Keratinocyte (primary cell): ENCODE results near the gene TMEM115. TPM values are rescaled to one million over a fixed set of nuclear protein-coding genes. Genes with fewer than 3 reads are reported as not detected.
A peak's percentile ranks its signal among the peaks of the same experiment; 100 is the strongest.

Experiments used
- DNase-seq: peaks from one replicate; pipeline ENCODE4 v3.0.0-alpha.2; 2011; ENCODE audit warnings: low read depth, missing footprints, low spot score
- FAIRE-seq: peaks from 2 replicates; lab custom pipeline; 2011; peaks lifted over from hg19 to GRCh38; lab: Jason Lieb, UNC
- H2AFZ ChIP-seq: 2 replicates; pipeline ENCODE4 v1.6.0; 2012; ENCODE audit warnings: low read length, control low read depth, inconsistent platforms; ENCODE audit not compliant: control insufficient read depth
- H3K27ac ChIP-seq: 2 replicates; pipeline ENCODE4 v1.5.1; 2011; ENCODE audit warnings: low read length; ENCODE audit not compliant: control insufficient read depth, insufficient read depth
- H3K27me3 ChIP-seq: 3 replicates; pipeline ENCODE4 v1.6.0; 2011; ENCODE audit warnings: low read length; ENCODE audit not compliant: control insufficient read depth, insufficient read depth; ENCODE audit errors: extremely low read depth
- H3K36me3 ChIP-seq, 2 experiments: 2 replicates in 1 of 2; 3 replicates in 1 of 2; pipeline ENCODE4 v1.5.1; 2011; ENCODE audit warnings: low read length in 2 of 2, mild to moderate bottlenecking in 1 of 2; ENCODE audit not compliant: control insufficient read depth in 2 of 2, insufficient read depth in 2 of 2; ENCODE audit errors: extremely low read depth in 1 of 2
- H3K4me1 ChIP-seq: 3 replicates; pipeline ENCODE4 v1.5.1; 2011; ENCODE audit warnings: low read length; ENCODE audit not compliant: control insufficient read depth, insufficient read depth; ENCODE audit errors: extremely low read depth
- H3K4me2 ChIP-seq: 3 replicates; pipeline ENCODE4 v1.6.0; 2011; ENCODE audit warnings: low read depth, low read length; ENCODE audit not compliant: control insufficient read depth, insufficient read depth; ENCODE audit errors: extremely low read depth
- H3K4me3 ChIP-seq, 3 experiments: fragments of 200-600 bp in 1 of 3; sonication (generic) in 1 of 3; 2 replicates in 2 of 3; 3 replicates in 1 of 3; pipeline ENCODE4 v1.5.1; 2011 to 2016; ENCODE audit warnings: low read length in 3 of 3, mild to moderate bottlenecking in 3 of 3, control low read depth in 2 of 3, inconsistent platforms in 1 of 3, low read depth in 1 of 3, mixed read lengths in 1 of 3, mixed run types in 1 of 3, moderate library complexity in 1 of 3; ENCODE audit not compliant: control insufficient read depth in 2 of 3, insufficient read depth in 2 of 3; ENCODE audit errors: extremely low read depth in 1 of 3
- H3K79me2 ChIP-seq: 2 replicates; pipeline ENCODE4 v1.6.0; 2012; ENCODE audit warnings: low read length; ENCODE audit not compliant: control insufficient read depth, insufficient read depth
- H3K9ac ChIP-seq: 3 replicates; pipeline ENCODE4 v1.6.0; 2011; ENCODE audit warnings: low read length; ENCODE audit not compliant: control insufficient read depth, insufficient read depth; ENCODE audit errors: extremely low read depth
- H3K9me1 ChIP-seq: 3 replicates; pipeline ENCODE4 v1.6.0; 2011; ENCODE audit warnings: low read length; ENCODE audit not compliant: control insufficient read depth, insufficient read depth; ENCODE audit errors: extremely low read depth
- H3K9me3 ChIP-seq: 2 replicates; pipeline ENCODE4 v1.5.1; 2012; ENCODE audit warnings: low read depth, low read length; ENCODE audit not compliant: control insufficient read depth
- H4K20me1 ChIP-seq: 3 replicates; pipeline ENCODE4 v1.6.0; 2011; ENCODE audit warnings: low read length; ENCODE audit not compliant: control insufficient read depth, insufficient read depth; ENCODE audit errors: extremely low read depth
- EZH2 ChIP-seq: IDR thresholded peaks from one replicate; pipeline ENCODE4 v1.6.1; 2012; ENCODE audit warnings: inconsistent platforms, mild to moderate bottlenecking, low read length, moderate library complexity
- dilution Hi-C: fragments of 300-500 bp; cut with MboI; formaldehyde crosslinking; loops from one replicate; pipeline ENCODE4 v1.7.0; 2020; ENCODE audit warnings: low sequenced_read_pairs; ENCODE audit not compliant: extremely low pct_ligation_motif_present
- polyA plus RNA-seq, 5 experiments: library from polyadenylated mRNA; depleted of rRNA in 3 of 5; stranded (reverse) in 3 of 5; stranded (forward) in 1 of 5; unstranded in 1 of 5; fragments of >200 nt; gene quantifications; 1 replicate in 1 of 5; 2 replicates in 3 of 5; 3 replicates in 1 of 5; pipeline versions ENCODE4 v1.2.1 to v1.2.3, GENCODE V29; 2011 to 2012; ENCODE audit warnings: missing spikeins in 2 of 5, low read depth in 1 of 5, low replicate concordance in 1 of 5
- TF ChIP-seq, protein P1 (sequence below), 3 experiments: IDR thresholded peaks in 1 of 3; conservative IDR thresholded peaks in 1 of 3; optimal IDR thresholded peaks in 1 of 3; 2 replicates in 2 of 3; 3 replicates in 1 of 3; pipeline versions ENCODE3 to v1.5.1; 2011; ENCODE audit warnings: low read length in 3 of 3, mild to moderate bottlenecking in 3 of 3, moderate library complexity in 2 of 3, control low read depth in 1 of 3, inconsistent platforms in 1 of 3; ENCODE audit not compliant: insufficient read depth in 2 of 3; ENCODE audit errors: extremely low read depth in 1 of 3

The TMEM115 gene
- polyA plus RNA-seq, 1 donor (not counting 4 experiments of a cell fraction or from before 2014, with no cell fraction given), result 22.4 TPM

DNA sequence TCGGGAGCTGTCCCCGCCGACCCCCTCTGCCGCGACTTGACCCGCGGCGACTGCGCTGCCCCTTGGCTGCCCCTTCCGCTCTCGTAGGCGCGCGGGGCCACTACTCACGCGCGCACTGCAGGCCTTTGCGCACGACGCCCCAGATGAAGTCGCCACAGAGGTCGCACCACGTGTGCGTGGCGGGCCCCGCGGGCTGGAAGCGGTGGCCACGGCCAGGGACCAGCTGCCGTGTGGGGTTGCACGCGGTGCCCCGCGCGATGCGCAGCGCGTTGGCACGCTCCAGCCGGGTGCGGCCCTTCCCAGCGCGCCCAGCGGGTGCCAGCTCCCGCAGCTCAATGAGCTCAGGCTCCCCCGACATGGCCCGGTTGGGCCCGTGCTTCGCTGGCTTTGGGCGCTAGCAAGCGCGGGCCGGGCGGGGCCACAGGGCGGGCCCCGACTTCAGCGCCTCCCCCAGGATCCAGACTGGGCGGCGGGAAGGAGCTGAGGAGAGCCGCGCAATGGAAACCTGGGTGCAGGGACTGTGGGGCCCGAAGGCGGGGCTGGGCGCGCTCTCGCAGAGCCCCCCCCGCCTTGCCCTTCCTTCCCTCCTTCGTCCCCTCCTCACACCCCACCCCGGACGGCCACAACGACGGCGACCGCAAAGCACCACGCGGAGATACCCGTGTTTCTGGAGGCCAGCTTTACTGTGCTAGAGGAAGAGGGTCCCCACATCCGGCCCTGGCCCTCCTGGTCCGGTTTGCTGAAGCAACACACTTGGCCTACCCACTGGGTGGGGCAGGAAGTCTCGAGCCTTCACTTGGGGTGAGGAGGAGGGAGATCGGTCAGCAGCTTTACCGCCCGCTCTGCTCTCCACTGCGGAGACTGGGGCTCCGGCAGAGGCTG, 18.6 kb downstream of the TMEM115 start, which contains the start of gene RASSF1:
Gene RASSF1 (minus strand): TSS at position 389 of the 882 bp plus-strand sequence. CDS start 31 bp downstream, at position 358.
- no peaks in the 10 kb centered on the region for H3K9me3 ChIP-seq
- no peaks in the 10 kb centered on the region for H3K27me3 ChIP-seq
- peak within 1 kb of the TSS; percentile 44 to 74 (median 69) for H3K4me3 ChIP-seq
- H3K4me2 ChIP-seq, result peak within 1 kb of the TSS; percentile 92
- H3K9me1 ChIP-seq, result no peaks in the 10 kb centered on the region
- H2AFZ ChIP-seq, result peak within 1 kb of the TSS; percentile 82
- dilution Hi-C loops, result no loop called here
- FAIRE-seq (no peak), DNase-seq (no peak)
- H3K9ac ChIP-seq, result peak within 1 kb of the TSS; percentile 71
- H4K20me1 ChIP-seq, result no peaks in the 10 kb centered on the region
- peak within 1 kb of the TSS; percentile 61 for H3K27ac ChIP-seq
- peaks cover 39% of the 10 kb centered on the region for H3K4me1 ChIP-seq
- no peaks in the 10 kb centered on the region for H3K36me3 ChIP-seq
- TF ChIP-seq, protein P1, sequence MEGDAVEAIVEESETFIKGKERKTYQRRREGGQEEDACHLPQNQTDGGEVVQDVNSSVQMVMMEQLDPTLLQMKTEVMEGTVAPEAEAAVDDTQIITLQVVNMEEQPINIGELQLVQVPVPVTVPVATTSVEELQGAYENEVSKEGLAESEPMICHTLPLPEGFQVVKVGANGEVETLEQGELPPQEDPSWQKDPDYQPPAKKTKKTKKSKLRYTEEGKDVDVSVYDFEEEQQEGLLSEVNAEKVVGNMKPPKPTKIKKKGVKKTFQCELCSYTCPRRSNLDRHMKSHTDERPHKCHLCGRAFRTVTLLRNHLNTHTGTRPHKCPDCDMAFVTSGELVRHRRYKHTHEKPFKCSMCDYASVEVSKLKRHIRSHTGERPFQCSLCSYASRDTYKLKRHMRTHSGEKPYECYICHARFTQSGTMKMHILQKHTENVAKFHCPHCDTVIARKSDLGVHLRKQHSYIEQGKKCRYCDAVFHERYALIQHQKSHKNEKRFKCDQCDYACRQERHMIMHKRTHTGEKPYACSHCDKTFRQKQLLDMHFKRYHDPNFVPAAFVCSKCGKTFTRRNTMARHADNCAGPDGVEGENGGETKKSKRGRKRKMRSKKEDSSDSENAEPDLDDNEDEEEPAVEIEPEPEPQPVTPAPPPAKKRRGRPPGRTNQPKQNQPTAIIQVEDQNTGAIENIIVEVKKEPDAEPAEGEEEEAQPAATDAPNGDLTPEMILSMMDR (optimal IDR thresholded peaks at IDR 0.05 in 1 of 3, IDR thresholded peaks at IDR 0.05 in 1 of 3, conservative IDR thresholded peaks at IDR 0.05 in 1 of 3; ENCODE audit: extremely low read depth in 1 of 3, insufficient read depth in 2 of 3, low read length in 3 of 3), result no peak
- no peak for TF ChIP-seq EZH2
- H3K79me2 ChIP-seq, result peaks cover 18% of the 10 kb centered on the region

- FAIRE-seq (no peak), DNase-seq (no peak)
- Histone ChIP-seq H3K4me2 (peak overlapping the region; percentile 92), H3K9me3 (no peaks in the 10 kb centered on the region), H2AFZ (peak overlapping the region; percentile 82), H4K20me1 (no peaks in the 10 kb centered on the region), H3K9ac (peak overlapping the region; percentile 71), H3K4me3 (peak overlapping the region; percentile 44 to 74 (median 69)), H3K9me1 (no peaks in the 10 kb centered on the region), H3K27ac (peak overlapping the region; percentile 61), H3K4me1 (peaks cover 41% of the 10 kb centered on the region), H3K36me3 (no peaks in the 10 kb centered on the region), H3K27me3 (no peaks in the 10 kb centered on the region), H3K79me2 (peaks cover 24% of the 10 kb centered on the region)
- dilution Hi-C loops, result no loop called here
- TF ChIP-seq, protein P1 (optimal IDR thresholded peaks at IDR 0.05 in 1 of 3, IDR thresholded peaks at IDR 0.05 in 1 of 3, conservative IDR thresholded peaks at IDR 0.05 in 1 of 3; ENCODE audit: extremely low read depth in 1 of 3, insufficient read depth in 2 of 3, low read length in 3 of 3), result no peak
- TF ChIP-seq EZH2, result no peak
Measured at GRCh38 chr3:50340147-50340447, 19.2 kb downstream of the TMEM115 start.
